Esophagus squamous epithelium (tissue), 5 donors: ENCODE data around the gene SPATA46. TPM values are rescaled to one million over a fixed set of nuclear protein-coding genes. Genes with fewer than 3 reads are reported as not detected.

ENCODE experiments used
- DNase-seq: peaks from one replicate; lab custom pipeline; 2025; lab: John Stamatoyannopoulos, UW
- H3K27ac ChIP-seq, 4 donors: fragments of 200-600 bp; sonication (generic); one replicate each; pipeline ENCODE4 v1.5.1; 2016 to 2019; ENCODE audit warnings: mild to moderate bottlenecking in 1 of 4
- H3K27me3 ChIP-seq, 4 donors: fragments of 200-600 bp; sonication (generic); 1 replicate in 3 of 4; 2 replicates in 1 of 4; pipeline versions ENCODE4 v1.5.1 to v1.6.0; 2017 to 2021; ENCODE audit warnings: antibody characterized with exemption in 1 of 4
- H3K36me3 ChIP-seq, 3 donors: fragments of 200-600 bp; sonication (generic); one replicate each; pipeline ENCODE4 v1.5.1; 2016 to 2019
- H3K4me1 ChIP-seq, 3 donors: fragments of 200-600 bp; sonication (generic); one replicate each; pipeline ENCODE4 v1.5.1; 2017 to 2019
- H3K4me3 ChIP-seq, 4 donors: fragments of 200-600 bp; sonication (generic); 1 replicate in 3 of 4; 2 replicates in 1 of 4; pipeline ENCODE4 v1.5.1; 2016 to 2019; ENCODE audit warnings: mild to moderate bottlenecking in 2 of 4, moderate library complexity in 1 of 4
- H3K9me3 ChIP-seq, 3 donors: fragments of 200-600 bp; sonication (generic); one replicate each; pipeline ENCODE4 v1.5.1; 2016 to 2019
- POLR2A ChIP-seq, 4 donors: fragments of 450-650 bp; IDR thresholded peaks; one replicate each; pipeline ENCODE4 v1.6.1; 2017; ENCODE audit warnings: antibody characterized with exemption in 4 of 4, mild to moderate bottlenecking in 4 of 4, moderate library complexity in 3 of 4
- WGBS, 2 donors: methylation state at CpG; one replicate each; pipeline ENCODE4 v1.1.5; 2018; 5-methylcytosine and 5-hydroxymethylcytosine counted together
- intact Hi-C: fragments of 100-400 bp; cut with DNase I; formaldehyde crosslinking; loops from one replicate; pipeline ENCODE4 v1.15.0; 2022
- total RNA-seq, 4 donors: library from RNA; depleted of rRNA; stranded (reverse); fragments of >200 nt; gene quantifications; one replicate each; pipeline ENCODE4 v1.1.0, GENCODE V29; 2016
- TF ChIP-seq, protein P1 (sequence below), 6 experiments: fragments of 450-650 bp in 4 of 6; fragments of 200-600 bp in 2 of 6; sonication (generic) in 2 of 6; IDR thresholded peaks; one replicate each; pipeline ENCODE4 v1.5.1; 2016 to 2019; ENCODE audit warnings: antibody characterized with exemption in 6 of 6, mild to moderate bottlenecking in 4 of 6, moderate library complexity in 4 of 6
- donor health status: DM: yes; HTN: yes; CAD: no.

SPATA46 gene
- total RNA-seq, 4 donors from 2014 or later = not detected

GRCh38 chr1:162336621-162337285 is 39.9 kb downstream of the SPATA46 start:
- Histone ChIP-seq H3K27me3 (no peaks in the 10 kb centered on the region), H3K27ac (no peak overlapping the region), H3K4me3 (no peak overlapping the region), H3K9me3 (no peaks in the 10 kb centered on the region), H3K4me1 (no peaks in the 10 kb centered on the region), H3K36me3 (no peaks in the 10 kb centered on the region)
- no peak for DNase-seq
- intact Hi-C loops = no loop called here
- TF ChIP-seq POLR2A (IDR thresholded peaks at IDR 0.05) = no peak
- TF ChIP-seq, protein P1, sequence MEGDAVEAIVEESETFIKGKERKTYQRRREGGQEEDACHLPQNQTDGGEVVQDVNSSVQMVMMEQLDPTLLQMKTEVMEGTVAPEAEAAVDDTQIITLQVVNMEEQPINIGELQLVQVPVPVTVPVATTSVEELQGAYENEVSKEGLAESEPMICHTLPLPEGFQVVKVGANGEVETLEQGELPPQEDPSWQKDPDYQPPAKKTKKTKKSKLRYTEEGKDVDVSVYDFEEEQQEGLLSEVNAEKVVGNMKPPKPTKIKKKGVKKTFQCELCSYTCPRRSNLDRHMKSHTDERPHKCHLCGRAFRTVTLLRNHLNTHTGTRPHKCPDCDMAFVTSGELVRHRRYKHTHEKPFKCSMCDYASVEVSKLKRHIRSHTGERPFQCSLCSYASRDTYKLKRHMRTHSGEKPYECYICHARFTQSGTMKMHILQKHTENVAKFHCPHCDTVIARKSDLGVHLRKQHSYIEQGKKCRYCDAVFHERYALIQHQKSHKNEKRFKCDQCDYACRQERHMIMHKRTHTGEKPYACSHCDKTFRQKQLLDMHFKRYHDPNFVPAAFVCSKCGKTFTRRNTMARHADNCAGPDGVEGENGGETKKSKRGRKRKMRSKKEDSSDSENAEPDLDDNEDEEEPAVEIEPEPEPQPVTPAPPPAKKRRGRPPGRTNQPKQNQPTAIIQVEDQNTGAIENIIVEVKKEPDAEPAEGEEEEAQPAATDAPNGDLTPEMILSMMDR (IDR thresholded peaks at IDR 0.05) = no peak
- 71 to 78% methylated on average over 7 of the region's 7 CpGs for WGBS, 2 donors

GRCh38 chr1:162335126-162335525 is 41.5 kb downstream of the SPATA46 start:
- intact Hi-C loops = no loop called here
- TF ChIP-seq, protein P1 (IDR thresholded peaks at IDR 0.05) = no peak
- TF ChIP-seq POLR2A (IDR thresholded peaks at IDR 0.05) = no peak
- WGBS, 2 donors = 71 to 88% methylated on average over 3 to 5 of the region's 5 CpGs

GRCh38 chr1:162333991-162334390 is 42.7 kb downstream of the SPATA46 start:
- Histone ChIP-seq H3K27me3 (no peaks in the 10 kb centered on the region), H3K4me1 (no peaks in the 10 kb centered on the region), H3K36me3 (no peaks in the 10 kb centered on the region), H3K27ac (no peak overlapping the region), H3K4me3 (no peak overlapping the region), H3K9me3 (no peaks in the 10 kb centered on the region)
- TF ChIP-seq, protein P1 (IDR thresholded peaks at IDR 0.05) = no peak
- TF ChIP-seq POLR2A (IDR thresholded peaks at IDR 0.05) = no peak
- intact Hi-C loops = no loop called here
- DNase-seq = no peak

More at GRCh38 chr1:162335126-162335525, 41.5 kb downstream of the SPATA46 start:
- H3K36me3 ChIP-seq = no peaks in the 10 kb centered on the region
- H3K27me3 ChIP-seq = no peaks in the 10 kb centered on the region
- no peak for DNase-seq
- no peak overlapping the region for H3K4me3 ChIP-seq
- H3K9me3 ChIP-seq = no peaks in the 10 kb centered on the region
- no peak overlapping the region for H3K27ac ChIP-seq
- H3K4me1 ChIP-seq = no peaks in the 10 kb centered on the region

- H3K27me3 ChIP-seq = no peaks in the 10 kb centered on the region
- H3K9me3 ChIP-seq = no peaks in the 10 kb centered on the region
- no peak for DNase-seq
- WGBS, 2 donors = 44 to 83% methylated on average over 3 of the region's 3 CpGs
- intact Hi-C loops = no loop called here
- TF ChIP-seq, protein P1 (IDR thresholded peaks at IDR 0.05) = no peak
- no peak for TF ChIP-seq POLR2A (IDR thresholded peaks at IDR 0.05)
- no peak overlapping the region for H3K27ac ChIP-seq
- no peak overlapping the region for H3K4me3 ChIP-seq
- H3K36me3 ChIP-seq = no peaks in the 10 kb centered on the region
- peaks cover 0 to 3% (median 0%) of the 10 kb centered on the region in 3 donors for H3K4me1 ChIP-seq
Observed at GRCh38 chr1:162329826-162330225, 46.8 kb downstream of the SPATA46 start.

DNA sequence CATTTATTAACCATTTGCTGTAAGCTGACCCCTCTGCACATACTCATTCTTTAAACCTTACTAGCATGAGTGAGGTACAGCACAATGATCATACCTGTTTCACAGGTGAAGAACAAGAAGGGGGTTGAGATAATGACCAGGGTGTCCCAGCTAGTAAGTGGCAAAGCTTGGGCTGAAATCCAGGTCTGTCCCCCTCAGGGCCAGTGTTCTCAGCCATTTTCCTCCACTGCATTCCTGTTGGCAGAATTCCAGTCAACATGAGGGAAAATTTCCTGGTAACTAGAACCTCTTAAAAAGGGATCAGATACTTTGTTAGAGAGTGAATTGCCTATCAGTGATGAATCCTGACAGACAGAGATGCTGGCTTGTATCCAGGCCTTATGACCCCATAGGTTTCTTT is 48.1 kb downstream of the SPATA46 start:
- intact Hi-C loops = no loop called here
- Histone ChIP-seq H3K4me3 (no peak overlapping the region), H3K4me1 (peaks cover 0 to 3% (median 0%) of the 10 kb centered on the region in 3 donors), H3K27me3 (no peaks in the 10 kb centered on the region), H3K36me3 (no peaks in the 10 kb centered on the region), H3K9me3 (no peaks in the 10 kb centered on the region), H3K27ac (no peak overlapping the region)
- TF ChIP-seq POLR2A (IDR thresholded peaks at IDR 0.05) = no peak
- TF ChIP-seq, protein P1 (IDR thresholded peaks at IDR 0.05) = no peak
- no peak for DNase-seq
